GM19238 (cell line): ENCODE measurements around the gene NPS.

ENCODE experiments used
- DNase-seq: peaks from one replicate; pipeline ENCODE4 v3.0.0; 2011; ENCODE audit warnings: low spot score; ENCODE audit not compliant: insufficient read length

Gene NPS

GRCh38 chr10:127549009-127549408 is at the start of gene NPS:
Gene NPS, plus strand, starts transcription at chr10:127549309. Its CDS starts 60 bp downstream, at chr10:127549369.
- no peak for DNase-seq

- no peak for DNase-seq
These were observed 49.0 kb upstream of the NPS start for GRCh38 chr10:127500127-127500526.

GRCh38 chr10:127506094-127506493 is 43.0 kb upstream of the NPS start:
- DNase-seq, result no peak

- DNase-seq, result no peak
These were observed 26.8 kb upstream of the NPS start for GRCh38 chr10:127522298-127522697.

GRCh38 chr10:127523476-127523875 is 25.6 kb upstream of the NPS start:
- DNase-seq, result no peak

- DNase-seq, result no peak
These were observed 24.9 kb upstream of the NPS start for GRCh38 chr10:127524229-127524628.

- no peak for DNase-seq
These were observed 24.0 kb upstream of the NPS start for GRCh38 chr10:127524908-127525665.

- DNase-seq, result no peak
These were observed 23.4 kb upstream of the NPS start for GRCh38 chr10:127525686-127526085.

GRCh38 chr10:127526161-127526560 is 22.9 kb upstream of the NPS start:
- no peak for DNase-seq

- DNase-seq, result no peak
These were observed 21.8 kb upstream of the NPS start for GRCh38 chr10:127527320-127527719.

- no peak for DNase-seq
These were observed 21.2 kb upstream of the NPS start for GRCh38 chr10:127527891-127528290.

- DNase-seq, result no peak
These were observed 16.9 kb upstream of the NPS start for GRCh38 chr10:127532193-127532592.

GRCh38 chr10:127532659-127533058 is 16.4 kb upstream of the NPS start:
- no peak for DNase-seq

GRCh38 chr10:127534074-127534473 is 15.0 kb upstream of the NPS start:
- no peak for DNase-seq

- no peak for DNase-seq
These were observed 14.6 kb upstream of the NPS start for GRCh38 chr10:127534496-127534895.

GRCh38 chr10:127535802-127536515 is 13.2 kb upstream of the NPS start:
- no peak for DNase-seq

GRCh38 chr10:127536972-127537760 is 11.9 kb upstream of the NPS start:
- DNase-seq, result no peak

- no peak for DNase-seq
These were observed 11.2 kb upstream of the NPS start for GRCh38 chr10:127537924-127538323.

GRCh38 chr10:127548022-127548421 is 1.1 kb upstream of the NPS start:
- no peak for DNase-seq

GRCh38 chr10:127550861-127551260 is 1.8 kb downstream of the NPS start:
- DNase-seq, result no peak

- DNase-seq, result no peak
These were observed 3.3 kb downstream of the NPS start for GRCh38 chr10:127552446-127552845.

- DNase-seq, result no peak
These were observed 4.3 kb downstream of the NPS start for GRCh38 chr10:127553417-127553816.
